GM12892 (cell line): ENCODE results near the gene ZNF507.

Experiments
- POLR2A ChIP-seq: IDR thresholded peaks from 2 replicates; pipeline ENCODE4 v1.6.1; 2011; ENCODE audit warnings: low read depth, low read length, control low read depth
- POLR2AphosphoS5 ChIP-seq: IDR thresholded peaks from 2 replicates; pipeline ENCODE4 v1.6.1; 2011; ENCODE audit warnings: low read depth, low read length, control low read depth
- TAF1 ChIP-seq: IDR thresholded peaks from 2 replicates; pipeline ENCODE4 v1.6.1; 2011; ENCODE audit warnings: low read depth, mild to moderate bottlenecking, control low read depth, low read length, borderline replicate concordance

DNA sequence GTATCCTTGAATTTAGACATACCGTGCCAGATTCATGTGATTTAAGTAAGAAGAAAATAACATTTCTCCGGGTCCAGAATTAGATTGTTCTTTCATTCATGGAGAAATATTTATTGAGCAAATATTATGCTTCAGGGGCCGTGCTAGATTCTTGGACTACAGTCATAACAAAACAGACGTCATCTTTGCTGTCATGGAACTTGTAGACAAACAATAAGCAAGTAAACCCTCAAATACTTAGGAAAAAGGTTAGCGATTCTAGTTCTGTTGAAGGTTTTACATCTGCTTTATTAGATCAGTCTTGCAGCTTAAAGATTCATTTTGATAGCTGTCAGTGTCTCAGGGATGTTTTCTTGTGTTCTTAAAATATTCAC is 16.9 kb downstream of the ZNF507 start:
- no peak for TF ChIP-seq POLR2AphosphoS5
- no peak for TF ChIP-seq POLR2A
- no peak for TF ChIP-seq TAF1
